DMS114 treated with DMSO at 0.1 percent for 48 hours (cell line): ENCODE data around the gene RUFY3.
"Not testable (repeated sequence)": the region's sequence is repeated elsewhere in the genome, so short reads cannot be mapped to it uniquely, and the experiment has no call there.

ENCODE experiments used
- DNase-seq: peaks from one replicate; lab custom pipeline; 2025; ENCODE audit not compliant: unreplicated experiment; lab: John Stamatoyannopoulos, UW

RUFY3 gene, protein sequence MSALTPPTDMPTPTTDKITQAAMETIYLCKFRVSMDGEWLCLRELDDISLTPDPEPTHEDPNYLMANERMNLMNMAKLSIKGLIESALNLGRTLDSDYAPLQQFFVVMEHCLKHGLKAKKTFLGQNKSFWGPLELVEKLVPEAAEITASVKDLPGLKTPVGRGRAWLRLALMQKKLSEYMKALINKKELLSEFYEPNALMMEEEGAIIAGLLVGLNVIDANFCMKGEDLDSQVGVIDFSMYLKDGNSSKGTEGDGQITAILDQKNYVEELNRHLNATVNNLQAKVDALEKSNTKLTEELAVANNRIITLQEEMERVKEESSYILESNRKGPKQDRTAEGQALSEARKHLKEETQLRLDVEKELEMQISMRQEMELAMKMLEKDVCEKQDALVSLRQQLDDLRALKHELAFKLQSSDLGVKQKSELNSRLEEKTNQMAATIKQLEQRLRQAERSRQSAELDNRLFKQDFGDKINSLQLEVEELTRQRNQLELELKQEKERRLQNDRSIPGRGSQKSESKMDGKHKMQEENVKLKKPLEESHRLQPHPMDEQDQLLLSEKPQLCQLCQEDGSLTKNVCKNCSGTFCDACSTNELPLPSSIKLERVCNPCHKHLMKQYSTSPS

DNA sequence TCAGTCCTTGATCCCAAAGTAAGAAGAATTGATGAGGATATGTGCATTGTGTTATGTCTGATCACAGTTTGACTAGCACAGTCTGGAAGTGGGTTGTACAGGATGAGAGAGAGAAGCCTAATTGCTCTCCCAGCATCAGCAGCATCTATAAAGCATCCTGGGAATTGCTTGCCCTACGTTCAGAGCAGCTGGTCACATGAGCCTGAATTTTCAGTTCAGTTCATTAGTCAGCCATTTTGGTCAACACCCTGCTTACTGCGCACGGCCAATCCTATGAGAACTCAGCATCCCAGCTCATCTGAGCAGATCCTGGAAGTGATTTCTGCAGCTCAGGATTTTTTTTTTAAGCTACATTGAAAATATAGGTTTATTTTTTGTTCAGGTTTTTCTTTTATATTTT lies at the start of gene RUFY3:
TSS of gene RUFY3 (plus strand) at position 218 of the 400 bp plus-strand sequence. CDS start 610 bp downstream, outside the sequence.
- peak; percentile 51 for DNase-seq

- DNase-seq: no peak
Observed at GRCh38 chr4:70674191-70674590, 47.6 kb upstream of the RUFY3 start.

- DNase-seq: no peak
Observed at GRCh38 chr4:70674731-70675130, 47.0 kb upstream of the RUFY3 start.

DNA sequence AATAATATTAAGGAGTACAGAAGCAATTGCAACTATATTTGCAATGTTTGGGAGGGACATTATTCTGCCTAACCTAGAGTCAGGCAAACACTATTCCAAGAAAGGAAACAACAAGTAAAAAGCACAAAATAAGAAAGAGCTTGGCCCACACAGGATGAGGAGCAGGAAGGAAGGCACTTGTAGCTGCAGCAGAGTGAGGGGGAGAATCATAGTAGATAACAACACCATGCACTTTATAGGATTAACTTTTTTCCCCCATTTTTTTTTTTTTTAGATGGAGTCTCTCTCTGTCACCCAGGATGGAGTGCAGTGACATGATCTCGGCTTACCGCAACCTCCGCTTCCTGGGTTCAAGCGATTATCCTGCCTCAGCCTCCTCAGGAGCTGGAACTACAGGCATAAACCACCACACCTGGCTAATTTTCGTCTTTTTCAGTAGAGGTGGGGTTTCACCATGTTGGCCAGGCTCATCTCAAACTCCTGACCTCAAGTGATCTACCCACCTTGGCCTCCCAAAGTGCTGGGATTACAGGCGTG lies 45.1 kb upstream of the RUFY3 start:
- DNase-seq: no peak

GRCh38 chr4:70678383-70678999 lies 43.3 kb upstream of the RUFY3 start:
- DNase-seq: no peak

GRCh38 chr4:70680934-70681333 lies 40.8 kb upstream of the RUFY3 start:
- DNase-seq: no peak

DNA sequence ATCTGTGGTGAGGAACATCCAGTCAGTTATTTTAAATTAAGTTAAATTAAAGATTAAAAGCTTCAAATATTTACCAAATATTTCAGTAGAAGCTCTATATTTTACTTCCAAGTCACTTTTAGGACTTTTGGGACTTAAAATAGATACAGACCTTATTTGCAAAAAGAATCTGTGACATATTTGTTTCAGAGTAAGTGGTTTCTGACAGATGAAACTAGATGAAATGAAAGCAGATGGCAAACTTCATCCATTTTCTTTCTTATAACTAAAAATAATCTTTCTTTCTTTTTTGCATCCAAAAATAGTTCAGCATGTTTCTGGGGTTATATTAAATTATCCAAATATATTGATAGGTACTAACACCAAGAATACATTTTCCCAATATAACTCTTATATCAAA lies 40.1 kb upstream of the RUFY3 start:
- DNase-seq: no peak

DNA sequence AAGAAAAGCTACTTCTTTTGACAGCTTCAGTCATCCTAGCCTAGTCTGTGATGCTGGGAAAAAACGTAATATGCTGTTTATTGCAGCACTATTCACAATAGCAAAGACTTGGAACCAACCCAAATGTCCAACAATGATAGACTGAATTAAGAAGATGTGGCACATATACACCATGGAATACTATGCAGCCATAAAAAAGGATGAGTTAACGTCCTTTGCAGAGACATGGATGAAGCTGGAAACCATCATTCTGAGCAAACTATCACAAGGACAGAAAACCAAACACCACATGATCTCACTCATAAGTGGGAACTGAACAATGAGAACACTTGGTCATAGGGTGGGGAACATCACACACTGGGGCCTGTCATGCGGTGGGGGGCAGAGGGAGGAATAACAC lies 39.6 kb upstream of the RUFY3 start:
- DNase-seq: not testable (repeated sequence)

- DNase-seq: no peak
Observed at GRCh38 chr4:70687392-70687791, 34.4 kb upstream of the RUFY3 start.

DNA sequence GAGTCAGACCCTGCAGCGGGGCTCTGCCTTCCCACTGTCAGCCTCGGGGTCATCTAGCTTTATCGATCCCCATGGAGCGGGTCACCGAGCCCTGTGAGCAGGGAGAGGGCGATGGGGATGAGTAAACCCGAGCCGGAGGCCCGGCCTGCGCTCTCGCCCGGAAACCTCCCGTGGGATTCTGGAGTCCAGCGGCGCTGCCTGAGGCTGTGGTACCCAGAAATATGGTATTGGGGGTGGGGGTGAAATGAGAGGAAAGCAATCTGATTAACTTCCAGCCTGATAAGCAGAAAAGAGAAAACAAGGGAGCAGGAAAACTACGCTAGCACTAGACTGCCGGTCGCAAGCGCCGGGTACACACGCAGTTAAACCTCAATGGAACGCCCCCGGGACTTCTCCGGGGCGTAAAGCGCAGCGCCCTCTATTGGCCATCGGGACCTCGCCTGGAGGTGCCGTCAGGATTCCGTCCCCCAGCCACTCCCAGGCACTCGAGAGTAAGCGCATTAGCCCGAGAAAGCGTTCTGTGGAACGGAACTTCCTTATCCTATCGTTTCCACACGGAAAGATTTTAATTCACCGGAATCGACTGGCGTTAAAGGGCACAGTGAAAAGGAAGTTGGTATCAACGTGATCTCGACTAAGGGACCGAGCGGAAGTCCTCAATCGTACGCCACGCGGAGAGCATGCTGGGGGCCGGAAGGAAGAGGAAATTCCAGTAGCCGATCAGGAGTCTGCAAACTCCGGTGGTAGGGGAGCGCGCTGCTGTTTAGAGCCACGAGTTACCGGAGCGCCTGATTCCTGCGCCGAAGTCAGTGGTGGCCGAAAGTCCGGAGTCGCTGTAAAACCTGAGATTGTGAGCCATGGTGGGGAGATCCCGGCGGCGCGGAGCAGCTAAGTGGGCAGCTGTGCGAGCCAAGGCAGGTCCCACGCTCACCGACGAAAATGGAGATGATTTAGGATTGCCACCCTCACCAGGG lies 33.7 kb upstream of the RUFY3 start, which contains the start of gene UTP3:
TSS of gene UTP3 (plus strand) at position 712 of the 974 bp plus-strand sequence. CDS start at position 858, 146 bp downstream.
- DNase-seq: peak; percentile 89

DNA sequence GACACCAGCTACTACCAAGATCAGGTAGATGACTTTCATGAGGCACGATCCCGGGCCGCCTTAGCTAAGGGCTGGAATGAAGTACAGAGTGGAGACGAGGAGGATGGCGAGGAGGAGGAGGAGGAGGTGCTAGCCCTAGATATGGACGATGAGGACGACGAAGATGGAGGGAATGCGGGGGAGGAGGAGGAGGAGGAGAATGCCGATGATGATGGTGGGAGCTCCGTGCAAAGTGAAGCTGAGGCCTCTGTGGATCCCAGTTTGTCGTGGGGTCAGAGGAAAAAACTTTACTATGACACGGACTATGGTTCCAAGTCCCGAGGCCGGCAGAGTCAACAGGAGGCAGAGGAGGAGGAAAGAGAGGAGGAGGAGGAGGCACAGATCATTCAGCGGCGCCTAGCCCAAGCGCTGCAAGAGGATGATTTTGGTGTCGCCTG lies 33.0 kb upstream of the RUFY3 start:
- no peak for DNase-seq

GRCh38 chr4:70691661-70692060 lies 30.1 kb upstream of the RUFY3 start:
- DNase-seq: no peak

GRCh38 chr4:70694633-70695032 lies 27.1 kb upstream of the RUFY3 start:
- not testable (repeated sequence) for DNase-seq

DNA sequence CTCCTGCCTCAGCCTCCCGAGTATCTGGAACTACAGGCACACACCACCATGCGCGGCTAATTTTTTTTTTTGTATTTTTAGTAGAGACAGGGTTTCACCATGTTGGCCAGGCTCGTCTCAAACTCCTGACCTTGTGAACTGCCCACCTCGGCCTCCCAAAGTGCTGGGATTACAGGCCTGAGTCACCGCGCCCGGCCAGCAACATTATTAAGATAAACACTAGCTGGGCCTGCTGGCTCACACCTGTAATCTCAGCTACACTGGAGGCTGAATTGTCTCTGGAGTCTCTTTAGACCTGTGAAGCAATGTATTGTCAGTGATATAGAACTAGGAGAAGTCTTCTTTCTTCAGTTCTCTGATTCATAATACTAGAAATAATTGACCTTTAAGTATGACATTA lies 23.3 kb upstream of the RUFY3 start:
- not testable (repeated sequence) for DNase-seq

DNA sequence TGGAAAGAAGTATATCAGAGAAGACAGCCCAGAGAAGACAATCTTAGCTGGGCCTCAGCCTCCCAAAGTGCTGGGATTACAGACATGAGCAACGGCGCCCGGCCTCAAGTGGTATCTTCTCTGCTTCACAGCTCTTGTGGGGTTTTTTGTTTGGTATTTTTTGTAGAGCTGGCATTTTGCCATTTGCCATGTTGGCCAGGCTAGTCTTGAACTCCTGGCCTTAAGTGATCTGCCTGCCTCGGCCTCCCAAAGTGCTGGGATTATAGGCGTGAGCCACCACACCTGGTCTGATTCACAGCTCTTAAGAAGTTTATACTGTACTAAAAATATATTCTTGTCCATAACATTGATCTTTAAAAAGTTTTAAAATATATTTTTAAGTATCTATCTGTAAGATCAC lies 21.1 kb upstream of the RUFY3 start:
- DNase-seq: no peak

- DNase-seq: no peak
Observed at GRCh38 chr4:70701271-70701670, 20.5 kb upstream of the RUFY3 start.

DNA sequence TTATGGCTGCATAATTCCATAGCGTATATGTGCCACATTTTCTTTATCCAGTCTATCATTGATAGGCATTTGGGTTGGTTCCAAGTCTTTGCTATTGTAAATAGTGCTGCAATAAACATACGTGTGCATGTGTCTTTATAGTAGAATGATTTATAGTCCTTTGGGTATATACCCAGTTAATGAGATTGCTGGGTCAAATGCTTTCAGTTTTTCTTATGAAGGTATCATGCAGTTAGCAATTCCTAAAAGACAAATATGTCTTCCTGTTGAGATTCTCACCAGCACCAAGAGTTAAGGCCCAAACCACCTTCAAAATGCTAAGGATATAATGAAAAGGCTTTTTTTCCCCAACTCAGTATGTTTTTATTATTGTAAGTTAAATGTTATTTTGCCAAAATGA lies 19.2 kb upstream of the RUFY3 start:
- DNase-seq: not testable (repeated sequence)

GRCh38 chr4:70703619-70704214 lies 18.0 kb upstream of the RUFY3 start:
- DNase-seq: no peak

DNA sequence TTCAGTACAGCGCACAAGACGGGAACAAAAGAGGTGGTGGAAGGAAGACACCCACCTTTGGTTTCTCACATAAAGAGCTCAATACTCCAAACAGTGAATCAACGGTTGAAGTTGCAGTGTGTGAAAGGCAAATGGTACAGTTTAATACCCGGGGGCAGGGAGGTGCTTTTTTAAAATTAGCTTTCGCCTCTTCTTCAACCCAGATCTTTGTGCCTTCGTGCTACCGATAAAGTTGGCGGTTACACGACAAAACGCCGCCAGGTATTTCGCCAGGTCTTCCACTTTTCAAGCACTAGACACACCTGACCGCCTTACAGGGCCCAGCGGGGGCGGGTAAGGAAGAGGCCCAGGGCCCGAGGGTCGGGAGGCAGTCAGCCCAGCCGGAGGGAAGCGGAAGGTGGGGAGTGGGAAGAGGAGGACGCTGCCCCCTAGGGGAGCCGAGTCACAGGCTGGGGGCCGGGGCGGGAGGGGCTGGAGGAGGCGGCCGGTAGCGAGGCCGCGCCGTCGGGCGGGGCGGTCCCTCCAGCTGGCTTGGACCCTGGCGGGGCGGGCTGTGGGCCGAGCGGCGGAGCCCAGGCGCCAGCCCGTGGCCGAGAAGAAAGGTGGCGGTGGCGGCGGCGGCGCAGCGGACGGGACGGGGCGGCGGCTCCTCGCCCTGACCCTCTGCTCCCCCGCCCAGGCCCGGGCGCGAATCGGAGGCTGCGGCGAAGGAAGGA lies 17.4 kb upstream of the RUFY3 start:
- DNase-seq: peak; percentile 18

- DNase-seq: no peak
Observed at GRCh38 chr4:70704931-70705182, 16.9 kb upstream of the RUFY3 start.
